OCI-LY7 (cell line): ENCODE results near the gene UQCR10. TPM values are rescaled to one million over a fixed set of nuclear protein-coding genes. Genes with fewer than 3 reads are reported as not detected.
"Not testable (repeated sequence)": the region's sequence is repeated elsewhere in the genome, so short reads cannot be mapped to it uniquely, and the experiment has no call there.

Source experiments
- BruUV-seq: library from RNA; stranded (reverse); fragments of 400-500 nt; replicated peaks from 2 replicates; lab custom pipeline; 2021; lab: Mats Ljungman, UMichigan
- CTCF ChIA-PET: fragments of 300-600 bp; sonication (Branson Sonifier 250); formaldehyde crosslinking; loops from one replicate; lab custom pipeline; 2022; ENCODE audit warnings: antibody characterized with exemption; ENCODE audit not compliant: unreplicated experiment; lab: Charles Lee
- POLR2A ChIA-PET: fragments of 300-600 bp; sonication (Branson Sonifier 250); formaldehyde crosslinking; loops from one replicate; lab custom pipeline; 2022; ENCODE audit warnings: antibody characterized with exemption; lab: Charles Lee
- DNase-seq: peaks from one replicate; pipeline ENCODE4 v3.0.0-alpha.2; 2015; ENCODE audit warnings: low spot score
- H2AFZ ChIP-seq: fragments of 200-600 bp; sonication (generic), shearing (Covaris generic); 2 replicates; pipeline ENCODE4 v1.6.1; 2014; ENCODE audit warnings: mild to moderate bottlenecking, antibody characterized with exemption, low read length, moderate library complexity
- H3K27ac ChIP-seq: fragments of 200-600 bp; sonication (generic); 2 replicates; pipeline ENCODE4 v1.5.1; 2014; ENCODE audit warnings: mixed run types, low read depth, mild to moderate bottlenecking, moderate library complexity, low read length, inconsistent platforms; ENCODE audit not compliant: poor library complexity, severe bottlenecking
- H3K36me3 ChIP-seq: fragments of 200-600 bp; sonication (generic); 2 replicates; pipeline ENCODE4 v1.6.1; 2014; ENCODE audit warnings: mild to moderate bottlenecking, antibody characterized with exemption, low read length, moderate library complexity, mixed read lengths; ENCODE audit not compliant: insufficient read depth
- H3K4me1 ChIP-seq: fragments of 200-600 bp; sonication (generic); 2 replicates; pipeline ENCODE4 v1.5.1; 2014; ENCODE audit warnings: mild to moderate bottlenecking, low read length; ENCODE audit not compliant: insufficient read depth, poor library complexity, severe bottlenecking
- H3K4me2 ChIP-seq: fragments of 200-600 bp; sonication (generic); 2 replicates; pipeline ENCODE4 v1.6.1; 2014; ENCODE audit warnings: mild to moderate bottlenecking, low read length
- H3K4me3 ChIP-seq: fragments of 200-600 bp; sonication (generic); 2 replicates; pipeline ENCODE4 v1.5.1; 2014; ENCODE audit warnings: mild to moderate bottlenecking, low read depth, low read length; ENCODE audit not compliant: poor library complexity, severe bottlenecking
- H3K79me2 ChIP-seq: fragments of 200-600 bp; sonication (generic); 2 replicates; pipeline ENCODE4 v1.6.1; 2016; ENCODE audit warnings: low read depth, mild to moderate bottlenecking, low read length, moderate library complexity, mixed read lengths; ENCODE audit not compliant: insufficient read depth
- H3K9me2 ChIP-seq: fragments of 200-600 bp; sonication (generic); 2 replicates; pipeline ENCODE4 v1.6.1; 2016; ENCODE audit warnings: mild to moderate bottlenecking, low read length, mixed read lengths; ENCODE audit not compliant: insufficient read depth
- H3K9me3 ChIP-seq: fragments of 200-600 bp; sonication (generic); 2 replicates; pipeline ENCODE4 v1.6.1; 2014; ENCODE audit warnings: mild to moderate bottlenecking, mixed run types, low read length, mixed read lengths
- H4K20me1 ChIP-seq: fragments of 200-600 bp; sonication (generic); 2 replicates; pipeline ENCODE4 v1.6.1; 2014; ENCODE audit warnings: mild to moderate bottlenecking, antibody characterized with exemption, low read length, moderate library complexity, mixed read lengths; ENCODE audit not compliant: insufficient read depth
- EZH2phosphoT487 ChIP-seq: fragments of 200-600 bp; sonication (generic); IDR thresholded peaks from 2 replicates; pipeline ENCODE4 v1.6.1; 2018; ENCODE audit warnings: low read depth, borderline replicate concordance, mild to moderate bottlenecking, mixed run types, antibody characterized with exemption, low read length, moderate library complexity, mixed read lengths
- intact Hi-C: fragments of 100-400 bp; cut with micrococcal nuclease; formaldehyde crosslinking; loops from one replicate; pipeline ENCODE4 v1.10.0; 2022; ENCODE audit not compliant: unreplicated experiment
- total RNA-seq, 2 experiments: library from RNA; depleted of rRNA in 1 of 2; stranded (reverse); fragments of >200 nt in 1 of 2; shearing (Covaris generic) in 1 of 2; gene quantifications; 2 replicates each; pipeline ENCODE4 v1.2.3, GENCODE V29; 2014 to 2022
- TF ChIP-seq, protein P1 (sequence below): fragments of 200-600 bp; sonication (generic); conservative IDR thresholded peaks from 2 replicates; pipeline ENCODE4 v1.5.1; 2014; ENCODE audit warnings: mild to moderate bottlenecking, antibody characterized with exemption, low read length, moderate library complexity, mixed read lengths

Gene UQCR10
- total RNA-seq, 2 experiments from 2014 or later, result 104 to 108 TPM

- Histone ChIP-seq H2AFZ (no peak overlapping the region), H3K4me3 (no peak overlapping the region), H3K9me2 (no peaks in the 10 kb centered on the region), H3K36me3 (no peaks in the 10 kb centered on the region), H4K20me1 (no peaks in the 10 kb centered on the region), H3K79me2 (no peaks in the 10 kb centered on the region), H3K4me1 (no peaks in the 10 kb centered on the region), H3K9me3 (no peaks in the 10 kb centered on the region), H3K4me2 (no peak overlapping the region), H3K27ac (no peak overlapping the region)
- POLR2A ChIA-PET, result interaction anchor here (0.9 kb wide), 1 partner anchor 8 kb away, joined by 3 read pairs; no protein-coding TSS in a partner anchor
- no TSS peak for BruUV-seq
- TF ChIP-seq, protein P1, sequence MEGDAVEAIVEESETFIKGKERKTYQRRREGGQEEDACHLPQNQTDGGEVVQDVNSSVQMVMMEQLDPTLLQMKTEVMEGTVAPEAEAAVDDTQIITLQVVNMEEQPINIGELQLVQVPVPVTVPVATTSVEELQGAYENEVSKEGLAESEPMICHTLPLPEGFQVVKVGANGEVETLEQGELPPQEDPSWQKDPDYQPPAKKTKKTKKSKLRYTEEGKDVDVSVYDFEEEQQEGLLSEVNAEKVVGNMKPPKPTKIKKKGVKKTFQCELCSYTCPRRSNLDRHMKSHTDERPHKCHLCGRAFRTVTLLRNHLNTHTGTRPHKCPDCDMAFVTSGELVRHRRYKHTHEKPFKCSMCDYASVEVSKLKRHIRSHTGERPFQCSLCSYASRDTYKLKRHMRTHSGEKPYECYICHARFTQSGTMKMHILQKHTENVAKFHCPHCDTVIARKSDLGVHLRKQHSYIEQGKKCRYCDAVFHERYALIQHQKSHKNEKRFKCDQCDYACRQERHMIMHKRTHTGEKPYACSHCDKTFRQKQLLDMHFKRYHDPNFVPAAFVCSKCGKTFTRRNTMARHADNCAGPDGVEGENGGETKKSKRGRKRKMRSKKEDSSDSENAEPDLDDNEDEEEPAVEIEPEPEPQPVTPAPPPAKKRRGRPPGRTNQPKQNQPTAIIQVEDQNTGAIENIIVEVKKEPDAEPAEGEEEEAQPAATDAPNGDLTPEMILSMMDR, result no peak
- no peak for TF ChIP-seq EZH2phosphoT487
- no peak for DNase-seq
- intact Hi-C loops, result no loop called here
- CTCF ChIA-PET, result no interaction called here
Measured at GRCh38 chr22:29753808-29754657, 13.1 kb upstream of the UQCR10 start.

DNA sequence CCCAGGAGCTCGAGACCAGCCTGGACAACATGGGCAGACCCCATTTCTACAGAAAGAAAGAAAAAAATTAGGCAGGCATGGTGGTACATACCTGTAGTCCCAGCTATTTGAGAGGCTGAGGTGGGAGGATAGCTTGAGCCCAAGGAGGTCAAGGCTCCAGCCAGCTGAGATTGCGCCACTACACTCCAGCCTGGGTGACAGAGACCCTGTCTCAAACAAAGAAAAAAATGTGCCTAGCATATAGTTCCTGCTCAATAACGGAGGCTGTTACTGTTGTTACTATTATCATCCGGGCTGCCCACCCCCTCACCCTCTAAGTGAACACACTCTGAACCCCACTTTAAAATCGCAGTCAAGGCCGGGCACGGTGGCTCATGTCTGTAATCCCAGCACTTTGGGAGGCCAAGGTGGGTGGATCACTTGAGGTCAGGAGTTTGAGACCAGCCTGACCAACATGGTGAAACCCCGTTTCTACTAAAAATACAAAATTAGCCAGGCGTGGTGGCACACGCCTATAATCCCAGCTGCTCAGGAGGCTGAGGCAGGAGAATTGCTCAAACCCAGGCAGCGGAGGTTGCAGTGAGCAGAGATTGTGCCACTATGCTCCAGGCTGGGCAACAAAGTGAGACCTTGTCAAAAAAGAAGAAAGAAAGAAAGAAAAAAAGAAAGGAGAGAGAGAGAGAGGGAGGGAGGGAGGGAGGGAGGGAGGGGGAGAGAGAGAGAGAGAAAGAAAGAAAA, 12.3 kb upstream of the UQCR10 start:
- H3K4me3 ChIP-seq, intact Hi-C loops, H2AFZ ChIP-seq, H3K79me2 ChIP-seq, CTCF ChIA-PET, POLR2A ChIA-PET, H3K4me1 ChIP-seq, H3K9me2 ChIP-seq, DNase-seq, H4K20me1 ChIP-seq, H3K9me3 ChIP-seq, BruUV-seq, H3K36me3 ChIP-seq, H3K4me2 ChIP-seq, H3K27ac ChIP-seq: not testable (repeated sequence)

- Histone ChIP-seq H3K4me2 (no peak overlapping the region), H3K36me3 (no peaks in the 10 kb centered on the region), H3K4me1 (no peaks in the 10 kb centered on the region), H4K20me1 (no peaks in the 10 kb centered on the region), H3K27ac (no peak overlapping the region), H3K79me2 (no peaks in the 10 kb centered on the region), H2AFZ (no peak overlapping the region), H3K4me3 (no peak overlapping the region), H3K9me2 (no peaks in the 10 kb centered on the region), H3K9me3 (no peaks in the 10 kb centered on the region)
- intact Hi-C loops, result no loop called here
- no TSS peak for BruUV-seq
- CTCF ChIA-PET, result no interaction called here
- POLR2A ChIA-PET, result interaction anchor here (0.8 kb wide), 1 partner anchor 82 kb away, joined by 3 read pairs; no protein-coding TSS in a partner anchor
- DNase-seq, result no peak
- TF ChIP-seq, protein P1, result no peak
- TF ChIP-seq EZH2phosphoT487, result no peak
Measured at GRCh38 chr22:29755889-29756288, 11.3 kb upstream of the UQCR10 start.
